ENCODE results near the gene COG1.
A peak's percentile ranks its signal among the peaks of the same experiment; 100 is the strongest.

Gene COG1

GRCh38 chr17:73228748-73229236 lies 35.9 kb downstream of the COG1 start:
- no peak for DNase-seq (ENCODE audit: low read depth)

DNA sequence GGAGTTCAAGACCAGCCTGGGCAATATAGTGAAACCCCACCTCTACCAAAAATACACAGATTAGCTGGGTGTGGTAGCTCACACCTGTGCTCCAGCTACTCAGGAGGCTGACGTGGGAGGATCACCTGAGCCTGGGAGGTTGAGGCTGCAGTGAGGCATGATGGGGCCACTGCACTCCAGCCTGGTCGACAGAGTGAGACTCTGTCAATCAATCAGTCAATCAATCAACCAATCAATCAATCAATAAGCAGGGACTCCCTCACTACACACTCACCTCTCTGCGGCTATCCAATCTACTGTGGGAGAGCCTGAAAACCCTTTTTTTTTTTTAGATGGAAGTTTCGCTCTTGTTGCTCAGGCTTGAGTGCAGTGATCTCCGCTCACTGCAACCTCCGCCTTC lies 37.2 kb downstream of the COG1 start:
- no peak for DNase-seq (ENCODE audit: low read depth)

- DNase-seq (ENCODE audit: low read depth), result no peak
Measured at GRCh38 chr17:73231395-73231794, 38.5 kb downstream of the COG1 start.

- peak; percentile 91 for DNase-seq (ENCODE audit: low read depth)
Measured at GRCh38 chr17:73231841-73232586, 39.2 kb downstream of the COG1 start.

- DNase-seq (ENCODE audit: low read depth), result no peak
Measured at GRCh38 chr17:73232587-73233373, 39.9 kb downstream of the COG1 start.

DNA sequence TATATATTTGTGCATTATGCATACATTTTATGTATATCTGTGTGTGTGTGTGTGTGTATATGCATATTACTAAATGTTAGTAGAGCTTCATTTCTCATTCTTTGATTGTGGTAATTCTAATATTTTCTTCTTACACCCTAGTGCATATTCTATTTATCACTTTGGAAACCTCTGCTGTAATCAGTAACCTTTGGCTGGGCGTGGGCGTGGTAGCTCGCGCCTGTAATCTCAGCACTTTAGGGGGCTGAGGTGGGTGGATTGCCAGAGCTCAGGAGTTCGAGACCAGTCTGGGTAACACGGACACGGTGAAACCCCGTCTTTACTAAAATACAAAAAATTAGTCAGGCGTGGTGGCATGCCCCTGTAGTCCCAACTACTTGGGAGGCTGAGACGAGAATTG lies 41.9 kb downstream of the COG1 start:
- DNase-seq (ENCODE audit: low read depth), result no peak

DNA sequence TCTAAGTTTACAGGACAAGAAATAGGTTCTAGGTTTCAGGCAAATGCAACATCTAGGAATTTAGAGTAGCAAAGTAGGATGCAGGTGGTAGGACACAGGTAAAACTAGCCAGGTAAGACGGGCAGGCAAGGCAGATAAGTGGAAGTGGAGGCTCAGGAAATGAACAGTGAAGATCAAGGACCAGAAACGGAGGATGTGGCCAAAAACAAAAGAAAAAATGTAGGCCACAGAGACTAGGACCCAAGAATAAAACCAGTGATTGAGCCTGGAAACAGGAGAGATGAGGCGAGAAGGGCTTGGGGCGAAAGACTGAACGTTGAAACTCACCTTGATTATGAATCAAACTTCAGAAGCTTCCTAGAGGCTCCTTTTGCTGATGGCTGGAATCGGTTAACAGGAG lies 44.9 kb downstream of the COG1 start:
- no peak for DNase-seq (ENCODE audit: low read depth)

GRCh38 chr17:73240561-73240960 lies 47.7 kb downstream of the COG1 start:
- DNase-seq (ENCODE audit: low read depth), result no peak

DNA sequence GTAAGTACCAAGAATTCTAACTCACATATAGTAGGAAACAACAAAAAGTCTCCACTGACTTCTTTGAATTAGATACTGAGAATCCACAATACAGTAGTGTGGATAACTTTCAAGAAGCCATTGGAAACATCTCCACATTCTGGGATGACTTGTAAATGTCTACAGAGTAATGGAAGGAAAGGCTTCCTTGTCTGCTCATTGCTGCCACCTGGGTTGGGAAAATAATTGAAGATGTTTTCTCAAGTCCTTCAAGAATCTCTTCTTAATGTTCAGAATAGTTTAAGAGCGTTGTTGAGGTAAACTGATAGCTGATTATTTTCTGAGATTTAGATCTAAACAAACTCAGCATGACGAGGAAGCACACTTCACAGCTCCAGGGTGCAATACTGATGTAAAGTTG lies 54.9 kb downstream of the COG1 start:
- no peak for DNase-seq (ENCODE audit: low read depth)

GRCh38 chr17:73248532-73248931 lies 55.7 kb downstream of the COG1 start:
- DNase-seq (ENCODE audit: low read depth), result no peak

- no peak for DNase-seq (ENCODE audit: low read depth)
Measured at GRCh38 chr17:73249700-73250099, 56.8 kb downstream of the COG1 start.

GRCh38 chr17:73250851-73251640 lies 58.2 kb downstream of the COG1 start:
- no peak for DNase-seq (ENCODE audit: low read depth)

DNA sequence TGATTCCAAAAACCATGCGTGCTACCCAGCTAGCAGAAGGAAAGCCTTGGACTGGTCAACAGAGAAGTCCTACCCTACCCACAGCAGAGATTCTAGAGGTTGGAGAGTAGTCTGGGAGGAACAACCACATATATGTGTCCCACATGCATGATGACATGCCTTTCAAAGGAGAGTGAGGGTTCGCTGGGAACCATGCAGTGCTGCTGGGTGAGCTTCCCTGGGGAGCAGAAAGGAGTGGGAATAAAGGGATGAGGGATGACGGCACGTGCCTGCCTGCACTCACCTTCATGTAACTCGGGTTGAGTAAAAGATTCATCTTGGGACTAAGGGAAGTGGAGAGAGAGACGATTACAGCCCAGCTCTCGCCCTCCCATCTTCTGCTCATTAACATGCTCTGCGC lies 59.0 kb downstream of the COG1 start:
- DNase-seq (ENCODE audit: low read depth), result no peak

GRCh38 chr17:73255671-73256181 lies 62.9 kb downstream of the COG1 start:
- DNase-seq (ENCODE audit: low read depth), result no peak

DNA sequence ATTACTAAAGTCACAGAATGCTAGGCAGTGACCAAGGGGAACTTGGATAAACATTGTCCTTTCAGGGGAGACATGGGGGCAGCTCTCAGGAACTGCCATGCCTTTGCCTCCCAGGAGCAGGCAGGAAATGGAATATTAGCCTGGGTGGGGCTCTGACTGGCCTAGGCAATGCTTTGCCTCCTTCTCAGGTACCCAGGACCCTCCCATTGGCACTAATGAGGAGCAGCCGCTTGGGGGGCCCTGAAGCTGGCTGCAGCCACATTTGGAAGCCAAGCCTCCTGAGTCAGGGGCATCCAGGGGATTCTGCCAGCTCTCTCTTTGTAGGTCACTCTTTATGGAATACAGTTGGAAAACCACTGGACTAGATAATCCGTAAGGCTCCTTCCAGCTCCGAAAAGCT lies 63.4 kb downstream of the COG1 start:
- no peak for DNase-seq (ENCODE audit: low read depth)

GRCh38 chr17:73257516-73257915 lies 64.7 kb downstream of the COG1 start:
- DNase-seq (ENCODE audit: low read depth), result no peak

All from CMK (cell line).